HG02840 (cell line): Measurements from ENCODE around the gene KPNA5.
"Not testable (repeated sequence)": the region's sequence is repeated elsewhere in the genome, so short reads cannot be mapped to it uniquely, and the experiment has no call there.

Experiments used
- ATAC-seq: cut with Tn5 transposase; IDR thresholded peaks from one replicate; pipeline ENCODE4 v1.9.1; 2021; ENCODE audit warnings: mild to moderate bottlenecking, moderate library complexity, moderate number of reproducible peaks; ENCODE audit not compliant: unreplicated experiment, low FRiP score

The KPNA5 gene

DNA sequence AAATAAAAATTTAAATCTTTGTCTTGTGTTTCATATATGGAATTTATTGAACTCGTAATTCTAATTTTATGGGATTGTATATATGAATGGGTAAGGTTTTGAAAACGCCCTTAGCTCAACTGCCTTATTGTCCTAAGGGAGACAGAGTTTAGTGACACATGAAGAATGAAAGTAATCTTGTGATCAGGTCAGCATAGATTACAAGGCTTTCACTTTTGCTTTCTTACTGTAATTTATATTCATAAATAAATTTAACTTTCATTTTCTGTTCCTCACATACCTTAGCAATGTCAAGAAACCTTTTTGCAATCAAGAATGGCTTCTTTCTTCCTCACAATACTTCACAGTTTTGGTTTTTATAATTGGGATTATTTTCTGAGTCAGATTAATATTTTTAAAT is 14.4 kb downstream of the KPNA5 start:
- ATAC-seq: peak; percentile 94

DNA sequence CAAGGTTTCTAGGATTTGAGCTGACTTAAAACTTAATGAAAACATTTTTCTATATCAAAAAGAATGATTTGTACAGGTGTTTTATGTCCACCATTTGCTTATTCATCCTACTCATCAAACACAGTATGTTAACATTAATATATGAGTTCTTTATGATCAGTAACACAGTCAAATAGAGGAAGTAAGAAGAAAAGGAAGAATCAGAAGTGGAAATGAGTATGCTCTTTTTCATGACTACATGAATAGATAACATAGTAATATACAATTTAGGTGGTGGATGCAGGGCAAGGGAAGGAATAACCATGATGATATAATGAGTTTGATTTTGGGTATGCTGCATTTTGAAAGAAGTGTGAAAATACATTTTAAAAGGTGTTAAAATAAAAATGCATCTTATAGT is 16.5 kb downstream of the KPNA5 start:
- peak; percentile 60 for ATAC-seq

DNA sequence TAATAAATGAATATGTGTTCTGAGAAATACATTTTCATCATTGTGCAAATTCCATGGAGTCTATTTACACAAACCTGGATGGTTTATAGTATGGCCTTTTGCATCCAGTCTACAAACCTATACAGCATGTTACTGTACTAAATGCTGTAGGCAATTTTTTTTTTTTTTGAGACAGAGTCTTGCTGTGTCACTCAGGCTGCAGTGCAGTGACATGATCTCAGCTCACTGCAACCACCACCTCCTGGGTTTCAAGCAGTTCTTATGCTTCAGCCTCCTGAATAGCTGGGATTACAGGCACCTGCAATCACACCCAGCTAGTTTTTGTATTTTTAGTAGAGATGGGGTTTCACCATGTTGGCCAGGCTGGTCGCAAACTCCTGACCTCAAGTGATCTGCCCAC is 22.9 kb downstream of the KPNA5 start:
- ATAC-seq: not testable (repeated sequence)

DNA sequence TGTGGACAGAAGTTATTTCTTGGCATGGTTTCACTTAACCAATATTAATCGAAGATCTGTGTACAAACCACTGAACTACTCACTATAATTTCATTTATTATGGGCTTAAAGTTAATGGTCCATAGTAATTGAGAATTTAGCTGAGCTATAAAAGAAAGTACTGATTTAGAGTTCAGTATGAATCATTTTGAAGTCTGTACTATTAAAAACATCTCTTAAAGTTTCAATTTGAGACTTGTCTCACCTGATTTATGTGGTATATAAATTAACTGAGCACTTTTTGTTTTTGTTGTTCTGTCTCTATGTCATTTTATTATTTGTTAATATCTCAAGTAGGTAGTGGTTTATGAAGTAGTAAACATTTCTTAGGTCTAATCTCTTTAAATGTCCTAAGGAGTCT is 24.9 kb downstream of the KPNA5 start:
- no peak for ATAC-seq

DNA sequence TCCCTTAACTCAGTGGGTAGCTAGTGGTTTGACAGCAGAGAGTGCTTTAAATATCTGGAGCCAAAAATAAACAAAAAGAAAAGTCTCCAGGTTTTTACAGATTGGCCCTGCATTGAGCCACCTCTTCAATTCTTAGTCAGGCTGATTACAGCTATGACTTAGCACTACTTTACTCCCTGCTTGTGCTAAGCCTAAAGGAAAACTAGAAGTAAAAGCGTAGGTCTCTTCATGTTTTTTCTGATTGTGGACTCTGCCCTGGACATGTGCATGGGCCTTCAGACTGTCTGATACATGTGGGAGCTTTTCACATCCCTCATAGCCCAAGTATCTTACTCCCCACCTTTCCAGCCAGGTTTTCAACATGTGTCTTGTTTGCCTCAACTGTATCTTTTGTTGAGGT is 33.3 kb downstream of the KPNA5 start:
- no peak for ATAC-seq

DNA sequence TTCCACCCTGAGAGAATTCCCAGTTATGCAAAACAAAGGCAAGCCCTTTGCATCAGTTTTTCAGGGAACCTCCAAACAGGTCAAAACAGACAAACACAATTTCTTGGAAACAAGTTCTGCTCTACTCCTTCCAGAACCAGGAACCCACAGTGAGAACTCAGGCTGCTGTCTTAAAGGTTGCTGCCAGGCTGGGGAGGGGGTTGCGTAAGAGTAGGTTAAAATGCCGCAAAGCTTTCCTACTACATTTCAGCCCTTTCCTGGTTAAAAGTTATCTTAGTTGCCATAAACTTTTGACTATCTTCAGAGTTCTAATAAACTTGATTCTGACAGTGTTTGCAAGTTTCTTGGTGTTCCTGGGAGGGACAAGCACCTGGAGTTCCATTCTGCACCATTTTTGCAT is 33.8 kb downstream of the KPNA5 start:
- ATAC-seq: no peak

DNA sequence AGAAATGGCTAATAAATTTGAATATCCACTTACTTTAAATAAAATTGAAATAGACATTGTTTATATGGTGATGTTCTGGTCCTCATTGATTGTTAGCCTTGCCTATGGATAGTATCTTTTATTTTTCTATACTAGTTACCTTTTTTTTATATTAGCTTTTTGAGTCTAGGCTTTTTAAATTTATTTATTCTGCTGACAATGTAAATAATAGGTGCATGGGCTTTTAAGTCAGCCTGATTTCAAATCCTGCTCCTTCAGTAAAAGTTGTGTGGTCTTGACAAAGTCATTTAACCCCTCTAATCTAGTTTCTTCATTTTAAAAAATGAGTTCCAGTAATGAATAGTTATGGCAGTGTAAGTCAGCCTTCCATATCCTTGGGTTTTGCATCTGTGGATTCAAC is 45.9 kb downstream of the KPNA5 start:
- no peak for ATAC-seq

DNA sequence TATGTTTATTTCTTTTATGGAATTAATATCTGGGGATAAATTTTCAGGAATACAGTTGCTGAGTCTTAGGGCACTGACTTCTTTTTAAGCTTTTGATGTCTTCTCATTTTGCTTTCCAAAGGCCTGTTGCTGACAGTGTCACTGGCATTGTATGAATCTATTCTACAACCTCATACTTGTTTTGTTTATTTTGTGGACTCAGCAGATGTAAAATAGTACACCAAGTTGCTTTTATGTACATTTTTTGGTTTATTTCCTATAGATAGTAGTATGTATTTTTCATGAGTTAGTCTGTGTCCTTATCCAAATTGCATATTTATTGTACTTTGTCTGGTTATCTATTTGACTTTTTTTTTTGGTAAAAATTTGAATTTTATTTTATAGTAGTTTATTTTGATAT is 49.5 kb downstream of the KPNA5 start:
- ATAC-seq: no peak

DNA sequence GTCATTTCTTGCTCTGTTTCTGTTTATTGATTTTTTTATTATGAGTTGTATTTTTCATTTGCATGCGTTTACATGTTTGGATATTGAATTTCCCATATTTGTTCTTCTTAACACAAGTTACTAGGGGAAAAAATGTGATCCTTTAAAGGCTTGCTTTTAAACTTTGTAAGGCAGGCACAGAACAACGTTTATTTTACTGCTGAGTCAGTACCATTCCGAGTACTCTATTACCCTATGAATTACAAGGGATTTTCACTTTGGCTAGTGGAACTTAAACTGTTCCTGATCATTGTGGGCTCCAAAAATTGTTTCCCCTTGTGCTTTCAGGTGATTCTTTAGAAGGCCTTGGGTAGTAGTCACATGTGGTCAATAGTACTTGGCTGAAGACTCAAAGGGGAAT is 56.0 kb downstream of the KPNA5 start:
- no peak for ATAC-seq

DNA sequence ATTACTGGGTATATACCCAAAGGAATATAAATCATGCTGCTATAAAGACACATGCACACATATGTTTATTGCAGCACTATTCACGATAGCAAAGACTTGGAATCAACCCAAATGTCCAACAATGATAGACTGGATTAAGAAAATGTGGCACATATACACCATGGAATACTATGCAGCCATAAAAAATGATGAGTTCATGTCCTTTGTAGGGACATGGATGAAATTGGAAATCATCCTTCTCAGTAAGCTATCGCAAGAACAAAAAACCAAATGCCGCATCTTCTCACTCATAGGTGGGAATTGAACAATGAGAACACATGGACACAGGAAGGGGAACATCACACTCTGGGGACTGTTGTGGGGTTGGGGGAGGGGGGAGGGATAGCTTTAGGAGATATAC is 59.5 kb downstream of the KPNA5 start:
- not testable (repeated sequence) for ATAC-seq

DNA sequence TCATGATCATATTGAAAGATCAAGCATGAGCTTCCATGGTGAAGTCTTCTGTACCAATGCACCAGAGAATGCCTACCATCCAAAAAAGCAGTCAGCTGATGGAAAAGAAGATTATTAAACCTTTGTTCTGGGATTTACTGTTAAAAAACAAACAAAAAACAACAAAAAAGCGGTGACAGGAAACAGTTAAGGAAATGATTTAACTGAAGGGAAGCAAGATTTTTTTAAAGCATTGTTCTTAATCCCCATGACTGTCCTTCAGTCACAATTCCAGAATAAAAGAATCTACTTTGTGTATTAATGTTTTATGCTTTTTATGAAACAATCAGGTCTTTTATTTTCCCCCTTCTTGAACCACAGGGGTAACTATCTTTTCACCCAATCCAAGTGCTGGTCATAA is 60.6 kb downstream of the KPNA5 start:
- no peak for ATAC-seq

DNA sequence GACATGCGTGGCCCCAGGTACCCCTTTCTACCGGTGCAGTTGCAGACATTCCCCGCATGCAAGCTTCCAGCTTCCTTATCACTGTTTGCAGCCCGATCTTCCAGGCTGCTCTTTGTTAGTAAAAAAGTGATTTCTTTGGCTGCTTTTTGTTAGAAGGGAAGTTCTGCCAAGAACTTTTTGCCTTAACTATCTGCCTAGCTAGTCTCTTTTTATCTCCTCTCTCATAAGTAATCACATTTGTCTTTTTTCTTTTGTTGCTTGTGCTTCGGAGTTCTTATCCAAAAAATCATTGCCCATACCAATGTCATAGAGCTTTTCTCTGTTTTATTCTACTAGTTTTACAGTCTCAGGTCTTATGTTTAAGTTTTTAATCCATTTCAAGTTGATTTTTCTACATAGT is 64.2 kb downstream of the KPNA5 start:
- no peak for ATAC-seq

DNA sequence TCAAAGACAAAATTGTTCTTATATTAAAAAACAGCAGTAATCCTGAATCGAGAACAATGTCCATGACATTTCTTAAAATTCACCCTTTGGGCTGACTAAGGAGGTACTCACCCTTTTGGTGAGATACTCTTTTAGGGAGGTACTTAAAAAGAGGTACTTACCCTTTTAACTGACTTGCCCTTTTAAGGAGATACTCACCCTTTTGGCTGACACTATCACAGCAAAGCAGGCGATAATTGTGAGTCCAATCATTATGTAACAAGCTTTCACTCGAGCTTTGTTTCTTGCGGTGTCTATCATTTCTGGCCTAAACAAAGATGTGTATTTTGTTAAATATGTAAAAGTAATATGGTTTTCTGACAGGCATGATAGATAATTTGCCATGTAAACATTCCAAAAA is 80.8 kb downstream of the KPNA5 start:
- no peak for ATAC-seq

DNA sequence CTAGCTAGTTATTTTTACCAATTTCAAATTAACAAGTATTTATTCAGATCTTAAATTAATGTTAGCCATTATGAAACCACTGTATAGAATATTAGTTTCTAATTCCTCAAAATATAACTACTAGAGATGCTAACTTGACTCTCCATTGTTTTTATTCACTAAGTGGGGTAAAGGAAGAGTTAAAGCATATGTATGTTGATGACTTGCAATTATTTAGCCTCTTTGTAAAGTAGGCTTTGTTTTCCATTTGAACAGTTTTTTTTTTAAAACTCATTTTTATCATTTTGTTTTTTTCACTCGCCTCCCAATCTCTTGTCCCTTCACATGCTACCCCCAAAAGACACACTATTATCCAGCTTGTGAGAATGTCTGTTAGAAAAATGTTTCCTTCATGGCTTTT is 81.2 kb downstream of the KPNA5 start:
- no peak for ATAC-seq

DNA sequence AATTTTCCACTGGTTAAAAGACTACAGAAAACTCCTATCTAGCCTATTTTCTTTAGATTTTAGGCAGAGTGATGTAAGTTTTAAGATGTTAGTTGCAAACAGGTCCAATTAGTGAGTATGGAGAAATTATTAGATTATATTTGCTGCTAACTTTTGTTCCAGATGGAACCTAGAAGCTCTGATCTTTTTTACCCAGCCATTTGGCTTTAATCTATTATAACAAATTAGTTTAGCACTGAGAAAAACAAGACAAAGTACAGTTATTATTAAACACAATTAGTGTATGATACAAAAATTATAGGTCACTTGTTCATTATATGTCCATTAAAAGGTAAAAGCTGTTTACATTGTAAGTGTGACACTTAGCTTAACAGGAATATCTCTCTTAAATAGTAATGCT is 82.0 kb downstream of the KPNA5 start:
- ATAC-seq: no peak

DNA sequence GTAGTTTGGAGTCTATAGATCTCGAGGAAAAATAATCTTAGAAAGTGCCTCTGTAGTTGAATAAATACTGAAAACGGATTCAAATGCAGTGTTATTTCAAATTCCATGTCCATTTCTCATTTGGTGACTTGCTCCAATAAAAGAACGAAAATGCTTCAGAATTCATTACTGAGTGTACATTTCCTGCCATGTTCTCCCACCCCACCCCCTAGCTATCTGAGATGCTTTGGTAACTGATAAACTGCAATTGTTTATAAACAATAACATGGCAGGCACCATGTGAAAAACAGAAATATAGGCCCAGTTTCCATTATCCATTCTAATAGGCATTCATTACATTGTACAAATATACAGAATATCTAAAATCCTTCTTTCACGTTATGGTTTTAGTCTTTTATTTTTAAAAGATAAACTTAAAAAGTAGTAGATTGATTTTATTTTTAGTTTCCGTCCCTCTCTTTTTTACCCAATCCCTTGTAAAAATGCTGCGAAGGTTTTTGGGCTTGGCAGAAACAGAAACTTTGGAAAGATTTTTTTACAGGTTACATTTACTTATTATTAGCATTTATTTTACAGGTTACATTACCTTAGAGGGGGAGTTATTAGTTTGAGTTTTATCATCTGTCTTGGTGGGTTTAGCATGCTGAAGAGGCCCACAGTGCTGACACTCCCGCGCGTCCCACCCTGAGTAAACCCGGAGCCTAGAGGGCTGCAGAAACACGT is 83.1 kb downstream of the KPNA5 start:
- no peak for ATAC-seq

DNA sequence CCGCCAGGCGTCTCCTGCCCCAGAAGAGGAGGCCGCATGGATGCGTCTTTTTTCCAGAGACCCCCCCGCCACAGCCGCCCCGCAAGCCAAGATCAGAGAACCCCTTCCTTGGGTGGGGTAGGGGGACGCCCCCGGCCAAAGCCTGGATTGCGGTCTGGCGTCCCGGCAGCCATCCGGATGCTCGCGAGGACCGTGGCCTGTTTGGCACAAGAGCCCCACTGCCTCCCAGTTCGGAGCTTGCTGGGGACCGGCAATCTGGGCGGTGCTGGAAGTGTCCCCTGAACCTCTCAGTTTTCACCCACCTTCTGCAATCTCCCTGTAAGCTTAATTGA is 83.6 kb downstream of the KPNA5 start:
- ATAC-seq: no peak

DNA sequence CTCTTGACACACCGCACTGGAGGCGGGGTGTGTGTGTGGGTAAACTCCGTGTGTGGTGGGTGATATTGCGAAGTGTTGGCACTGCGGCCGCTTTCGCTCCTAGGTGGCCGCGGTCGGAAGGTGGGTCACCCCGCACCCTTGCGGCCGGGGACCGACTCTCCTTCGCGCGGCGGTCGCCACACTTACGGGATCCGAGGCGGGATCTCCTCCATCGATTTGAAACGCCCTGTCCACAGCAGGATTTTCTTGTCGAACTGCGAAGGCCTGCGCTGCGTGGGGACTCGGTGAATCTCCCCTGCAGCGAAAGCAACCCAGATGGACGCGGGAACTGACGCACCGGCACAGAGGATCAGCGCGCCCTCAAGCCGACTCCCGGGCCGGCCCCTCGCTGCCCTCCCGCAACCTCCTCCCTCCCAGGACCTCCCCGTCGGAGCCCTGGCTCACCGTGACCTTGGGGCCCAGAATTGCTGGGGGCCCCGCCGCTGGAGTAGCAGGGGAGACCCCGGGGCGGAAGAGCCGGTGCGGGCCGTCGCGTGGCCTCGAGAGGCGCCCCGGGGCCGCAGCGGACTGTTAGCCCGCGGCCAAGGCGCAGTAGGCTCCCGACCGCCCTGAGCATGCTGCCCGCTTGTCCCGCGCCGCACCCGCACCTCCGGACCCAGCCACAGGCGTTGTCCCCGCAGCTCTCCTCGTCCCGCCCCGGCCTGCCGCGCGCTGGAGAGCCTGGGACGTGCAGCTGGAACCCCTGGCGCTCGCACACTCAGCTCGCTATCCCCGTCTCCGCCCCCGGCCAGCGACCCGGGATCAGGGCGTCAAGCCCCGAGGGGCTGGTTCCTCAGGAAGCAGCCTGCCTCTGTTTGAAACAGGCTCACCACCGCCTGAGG is 84.2 kb downstream of the KPNA5 start, which contains the start of gene FAM162B:
FAM162B (minus strand) TSS at position 759 of the 881 bp plus-strand sequence; CDS start at position 616, 143 bp downstream.
- ATAC-seq: no peak

DNA sequence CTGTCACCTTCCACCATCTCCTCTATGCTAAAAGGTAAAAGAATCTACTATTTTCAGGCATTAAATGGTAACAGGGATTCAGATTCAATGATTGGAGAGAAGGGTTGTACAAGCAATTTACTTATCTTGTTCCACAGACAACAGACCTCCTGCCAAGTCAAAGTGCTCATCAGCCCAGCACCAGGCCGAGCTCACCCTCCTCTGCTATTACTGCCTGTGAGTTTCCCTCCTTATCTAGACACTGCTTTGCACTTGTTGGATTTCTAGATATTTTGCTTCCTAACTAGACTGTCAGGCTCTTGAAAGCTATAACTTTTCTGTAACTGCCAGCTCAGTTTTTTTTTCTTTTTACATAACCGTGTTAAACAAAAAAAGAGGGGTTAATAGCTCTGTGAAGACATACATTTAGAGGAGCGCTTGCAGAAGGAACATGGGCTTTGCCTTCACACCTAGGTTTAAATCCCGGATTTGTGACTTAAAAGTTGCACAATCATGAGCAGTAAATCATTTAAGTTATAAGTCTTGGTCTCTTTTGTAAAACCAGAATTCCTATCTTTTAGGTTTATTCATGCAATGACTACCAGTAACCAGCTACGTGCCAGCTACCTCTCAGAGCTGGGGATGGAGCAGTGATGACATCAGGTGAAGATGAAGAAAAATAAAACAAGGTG is 85.6 kb downstream of the KPNA5 start:
- ATAC-seq: no peak

DNA sequence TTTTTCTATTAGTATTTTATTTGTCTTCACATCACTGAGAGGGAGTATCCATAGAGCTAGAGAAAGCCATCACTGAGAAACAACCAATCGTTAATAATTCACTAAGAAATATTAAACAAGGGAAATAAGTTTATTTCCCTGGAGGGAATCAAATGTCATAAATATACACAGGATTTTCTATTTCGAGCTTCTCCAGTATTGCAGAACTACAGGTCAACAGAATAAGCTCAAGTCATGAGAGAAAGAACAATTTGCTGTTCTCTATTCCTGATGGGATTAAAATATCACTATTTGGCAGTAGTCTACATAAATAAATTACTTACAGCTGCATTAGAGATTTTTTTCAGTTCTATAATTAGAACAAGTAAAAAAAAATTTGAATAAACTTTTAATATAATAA is 86.7 kb downstream of the KPNA5 start:
- ATAC-seq: no peak

DNA sequence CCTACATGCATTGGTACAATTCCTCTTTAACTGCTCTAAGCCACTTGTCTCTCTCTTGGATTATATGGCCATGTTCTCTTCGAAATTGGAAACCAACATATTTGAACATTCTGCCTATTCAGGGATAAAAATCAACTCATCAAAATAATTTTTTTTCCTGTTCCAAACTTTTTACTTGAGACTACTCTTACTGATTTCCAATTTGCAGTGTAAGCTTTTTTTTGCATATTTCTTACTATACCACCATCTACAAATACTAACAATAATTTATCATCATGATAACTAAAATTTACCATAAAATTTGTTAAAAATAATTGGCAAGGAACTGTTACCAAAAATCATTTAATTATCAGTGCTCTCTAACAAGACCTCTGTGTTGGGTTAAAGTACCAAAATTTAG is 91.4 kb downstream of the KPNA5 start:
- ATAC-seq: no peak
